Glutamatergic neuron (in vitro differentiated cells): ENCODE measurements around the gene SLC25A5. TPM values are rescaled to one million over a fixed set of nuclear protein-coding genes. Genes with fewer than 3 reads are reported as not detected.

ENCODE experiments used
- DNase-seq: peaks from one replicate; pipeline ENCODE4 v3.0.0; 2022
- H3K27ac Mint-ChIP-seq: one replicate; pipeline ENCODE4 v1.8.0; 2020; ENCODE audit warnings: mild to moderate bottlenecking, mixed read lengths, inconsistent platforms; ENCODE audit not compliant: unreplicated experiment
- H3K27me3 Mint-ChIP-seq: one replicate; pipeline ENCODE4 v1.8.0; 2020; ENCODE audit warnings: mild to moderate bottlenecking, moderate library complexity, mixed read lengths, inconsistent platforms; ENCODE audit not compliant: unreplicated experiment
- H3K36me3 Mint-ChIP-seq: one replicate; pipeline ENCODE4 v1.8.0; 2020; ENCODE audit warnings: mild to moderate bottlenecking, mixed read lengths, inconsistent platforms; ENCODE audit not compliant: unreplicated experiment
- H3K4me1 Mint-ChIP-seq: one replicate; pipeline ENCODE4 v1.8.0; 2020; ENCODE audit warnings: mild to moderate bottlenecking, low read depth, mixed read lengths, inconsistent platforms; ENCODE audit not compliant: unreplicated experiment
- H3K4me3 Mint-ChIP-seq: one replicate; pipeline ENCODE4 v1.8.0; 2020; ENCODE audit warnings: mild to moderate bottlenecking, mixed read lengths, inconsistent platforms; ENCODE audit not compliant: unreplicated experiment
- H3K9me3 Mint-ChIP-seq: one replicate; pipeline ENCODE4 v1.8.0; 2020; ENCODE audit warnings: mild to moderate bottlenecking, moderate library complexity, mixed read lengths, inconsistent platforms; ENCODE audit not compliant: unreplicated experiment
- long read RNA-seq: library from polyadenylated mRNA; unstranded; transcript quantifications from one replicate; pipeline ENCODE4 v2.0.0, GENCODE V29; 2020; ENCODE audit not compliant: unreplicated experiment
- total RNA-seq: library from RNA; stranded (reverse); fragmentation: NEBNext Ultra II Directional; extraction: Animal tissue kit (Norgen Biotek cat#: 25700); gene quantifications from one replicate; pipeline ENCODE4 v1.2.1, GENCODE V29; 2021; ENCODE audit not compliant: unreplicated experiment
- TF ChIP-seq, protein P1 (sequence below): fragments of 200-600 bp; sonication (generic); IDR thresholded peaks from one replicate; pipeline ENCODE4 v1.5.0; 2021; ENCODE audit not compliant: partially characterized antibody, unreplicated experiment

Gene SLC25A5
- 179 TPM for total RNA-seq
- long read RNA-seq, transcript SLC25A5-201 (4 exons, 1,274 nt): major isoform, 274 of 299 reads
- long read RNA-seq, partial matches to known transcripts: 2 of 299 reads
- long read RNA-seq, other reads (novel, unspliced or antisense): 23 of 299 reads

GRCh38 chrX:119467842-119468550 lies at the start of gene SLC25A5:
Gene SLC25A5, plus strand, starts transcription at chrX:119468444. Its CDS starts 72 bp downstream, at chrX:119468516.
- no peaks in the 10 kb centered on the region for H3K27me3 Mint-ChIP-seq
- peak within 1 kb of the TSS; percentile 84 for H3K4me3 Mint-ChIP-seq
- H3K27ac Mint-ChIP-seq: peak within 1 kb of the TSS; percentile 78
- no peaks in the 10 kb centered on the region for H3K9me3 Mint-ChIP-seq
- peak; percentile 80 for DNase-seq
- H3K36me3 Mint-ChIP-seq: no peaks in the 10 kb centered on the region
- TF ChIP-seq, protein P1, sequence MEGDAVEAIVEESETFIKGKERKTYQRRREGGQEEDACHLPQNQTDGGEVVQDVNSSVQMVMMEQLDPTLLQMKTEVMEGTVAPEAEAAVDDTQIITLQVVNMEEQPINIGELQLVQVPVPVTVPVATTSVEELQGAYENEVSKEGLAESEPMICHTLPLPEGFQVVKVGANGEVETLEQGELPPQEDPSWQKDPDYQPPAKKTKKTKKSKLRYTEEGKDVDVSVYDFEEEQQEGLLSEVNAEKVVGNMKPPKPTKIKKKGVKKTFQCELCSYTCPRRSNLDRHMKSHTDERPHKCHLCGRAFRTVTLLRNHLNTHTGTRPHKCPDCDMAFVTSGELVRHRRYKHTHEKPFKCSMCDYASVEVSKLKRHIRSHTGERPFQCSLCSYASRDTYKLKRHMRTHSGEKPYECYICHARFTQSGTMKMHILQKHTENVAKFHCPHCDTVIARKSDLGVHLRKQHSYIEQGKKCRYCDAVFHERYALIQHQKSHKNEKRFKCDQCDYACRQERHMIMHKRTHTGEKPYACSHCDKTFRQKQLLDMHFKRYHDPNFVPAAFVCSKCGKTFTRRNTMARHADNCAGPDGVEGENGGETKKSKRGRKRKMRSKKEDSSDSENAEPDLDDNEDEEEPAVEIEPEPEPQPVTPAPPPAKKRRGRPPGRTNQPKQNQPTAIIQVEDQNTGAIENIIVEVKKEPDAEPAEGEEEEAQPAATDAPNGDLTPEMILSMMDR: no peak
- no peaks in the 10 kb centered on the region for H3K4me1 Mint-ChIP-seq

GRCh38 chrX:119419146-119419545 lies 49.1 kb upstream of the SLC25A5 start:
- no peak for DNase-seq
- Mint-ChIP-seq H3K36me3 (no peaks in the 10 kb centered on the region), H3K27ac (no peak overlapping the region), H3K4me3 (no peak overlapping the region), H3K4me1 (no peaks in the 10 kb centered on the region), H3K27me3 (no peaks in the 10 kb centered on the region), H3K9me3 (peaks cover 3% of the 10 kb centered on the region)
- TF ChIP-seq, protein P1: no peak

DNA sequence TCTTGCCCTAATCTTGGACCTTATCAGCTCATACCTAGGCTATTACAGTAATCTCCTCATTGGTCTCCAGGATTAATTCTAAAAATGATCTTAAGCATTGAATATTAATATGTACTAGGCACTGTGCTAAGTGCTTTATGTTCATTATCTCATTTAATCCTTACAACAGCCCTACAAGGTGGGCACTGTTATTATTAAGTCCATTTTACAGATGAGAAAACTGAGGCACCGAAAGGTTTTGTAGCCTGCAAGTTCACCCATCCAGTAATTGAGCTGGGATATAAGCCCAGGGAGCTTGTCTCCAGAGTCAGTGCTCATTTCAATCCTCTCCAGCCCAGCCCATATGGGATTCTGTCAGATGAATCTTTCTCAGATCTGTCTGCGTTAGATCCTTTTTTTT lies 48.3 kb upstream of the SLC25A5 start:
- Mint-ChIP-seq H3K27me3 (no peaks in the 10 kb centered on the region), H3K36me3 (no peaks in the 10 kb centered on the region), H3K4me3 (no peak overlapping the region), H3K9me3 (peaks cover 3% of the 10 kb centered on the region), H3K27ac (no peak overlapping the region), H3K4me1 (no peaks in the 10 kb centered on the region)
- TF ChIP-seq, protein P1: no peak
- DNase-seq: no peak

DNA sequence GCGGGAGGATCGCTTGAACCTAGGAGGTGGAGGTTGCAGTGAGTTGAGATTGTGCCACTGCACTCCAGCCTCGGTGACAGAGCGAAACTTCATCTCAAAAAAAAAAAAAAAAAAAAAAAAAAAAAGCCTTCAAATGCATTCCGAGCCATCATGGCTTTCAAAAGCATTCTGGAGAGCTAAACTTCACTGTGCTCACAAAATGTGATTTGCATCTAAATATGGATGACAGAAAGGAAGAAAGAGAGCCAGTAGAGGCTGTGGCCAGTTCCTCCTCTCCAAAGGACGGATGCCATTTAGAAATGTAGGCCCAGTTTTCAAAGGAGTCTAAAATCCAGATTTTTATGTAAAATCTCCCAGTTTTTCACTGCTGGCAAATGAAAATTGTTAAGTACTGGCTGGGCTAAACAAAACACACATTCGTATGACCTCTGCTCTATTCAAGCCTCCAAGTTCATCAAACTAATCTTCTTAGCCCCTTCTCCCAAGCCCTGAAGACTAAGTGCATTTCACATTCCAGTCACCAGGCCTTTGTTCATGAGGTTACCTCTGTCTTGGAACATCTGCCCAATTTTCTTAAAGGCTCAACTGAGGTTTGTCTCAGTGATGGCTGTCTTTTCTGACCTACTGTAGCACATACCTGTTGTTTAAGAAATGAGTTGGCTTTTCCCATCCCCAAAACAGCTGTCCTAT lies 47.1 kb upstream of the SLC25A5 start:
- Mint-ChIP-seq H3K36me3 (no peaks in the 10 kb centered on the region), H3K27ac (no peak overlapping the region), H3K4me3 (no peak overlapping the region), H3K27me3 (no peaks in the 10 kb centered on the region), H3K9me3 (peaks cover 3% of the 10 kb centered on the region), H3K4me1 (no peaks in the 10 kb centered on the region)
- TF ChIP-seq, protein P1: no peak
- DNase-seq: no peak

GRCh38 chrX:119423631-119424030 lies 44.6 kb upstream of the SLC25A5 start:
- no peaks in the 10 kb centered on the region for H3K27me3 Mint-ChIP-seq
- TF ChIP-seq, protein P1: no peak
- H3K27ac Mint-ChIP-seq: no peak overlapping the region
- no peaks in the 10 kb centered on the region for H3K36me3 Mint-ChIP-seq
- no peaks in the 10 kb centered on the region for H3K4me1 Mint-ChIP-seq
- DNase-seq: no peak
- no peak overlapping the region for H3K4me3 Mint-ChIP-seq
- peaks cover 3% of the 10 kb centered on the region for H3K9me3 Mint-ChIP-seq
